Neural progenitor cell (in vitro differentiated cells): ENCODE data around the gene CD2AP.

Experiments
- EZH2 ChIP-seq: fragments of 200-600 bp; sonication (generic); IDR thresholded peaks from 2 replicates; pipeline ENCODE4 v1.6.1; 2017; ENCODE audit warnings: antibody characterized with exemption, mild to moderate bottlenecking, moderate library complexity
- EZH2phosphoT487 ChIP-seq: fragments of 200-600 bp; sonication (generic); IDR thresholded peaks from 2 replicates; pipeline ENCODE4 v1.6.1; 2017; ENCODE audit warnings: antibody characterized with exemption
- TF ChIP-seq, protein P1 (sequence below): fragments of 200-600 bp; sonication (generic); IDR thresholded peaks from 2 replicates; pipeline ENCODE4 v1.5.1; 2017; ENCODE audit warnings: antibody characterized with exemption, mild to moderate bottlenecking

DNA sequence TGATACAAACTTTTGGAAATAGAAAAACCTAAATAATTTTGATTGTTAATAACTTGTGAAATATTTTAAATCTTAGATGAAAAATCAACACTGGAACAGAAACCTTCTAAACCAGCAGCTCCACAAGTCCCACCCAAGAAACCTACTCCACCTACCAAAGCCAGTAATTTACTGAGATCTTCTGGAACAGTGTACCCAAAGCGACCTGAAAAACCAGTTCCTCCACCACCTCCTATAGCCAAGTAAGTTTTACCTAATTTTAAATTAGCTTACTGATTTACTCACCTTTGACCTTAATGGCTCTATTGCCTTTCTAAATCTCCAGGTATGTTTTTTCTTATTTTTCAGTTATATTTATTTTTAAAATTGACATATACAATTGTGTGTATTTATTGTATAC, 118.2 kb downstream of the CD2AP start:
- TF ChIP-seq, protein P1, sequence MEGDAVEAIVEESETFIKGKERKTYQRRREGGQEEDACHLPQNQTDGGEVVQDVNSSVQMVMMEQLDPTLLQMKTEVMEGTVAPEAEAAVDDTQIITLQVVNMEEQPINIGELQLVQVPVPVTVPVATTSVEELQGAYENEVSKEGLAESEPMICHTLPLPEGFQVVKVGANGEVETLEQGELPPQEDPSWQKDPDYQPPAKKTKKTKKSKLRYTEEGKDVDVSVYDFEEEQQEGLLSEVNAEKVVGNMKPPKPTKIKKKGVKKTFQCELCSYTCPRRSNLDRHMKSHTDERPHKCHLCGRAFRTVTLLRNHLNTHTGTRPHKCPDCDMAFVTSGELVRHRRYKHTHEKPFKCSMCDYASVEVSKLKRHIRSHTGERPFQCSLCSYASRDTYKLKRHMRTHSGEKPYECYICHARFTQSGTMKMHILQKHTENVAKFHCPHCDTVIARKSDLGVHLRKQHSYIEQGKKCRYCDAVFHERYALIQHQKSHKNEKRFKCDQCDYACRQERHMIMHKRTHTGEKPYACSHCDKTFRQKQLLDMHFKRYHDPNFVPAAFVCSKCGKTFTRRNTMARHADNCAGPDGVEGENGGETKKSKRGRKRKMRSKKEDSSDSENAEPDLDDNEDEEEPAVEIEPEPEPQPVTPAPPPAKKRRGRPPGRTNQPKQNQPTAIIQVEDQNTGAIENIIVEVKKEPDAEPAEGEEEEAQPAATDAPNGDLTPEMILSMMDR = no peak
- TF ChIP-seq EZH2 = no peak
- TF ChIP-seq EZH2phosphoT487 = no peak
